Sigmoid colon (tissue), 7 donors: ENCODE measurements around the gene THBS2. TPM values are rescaled to one million over a fixed set of nuclear protein-coding genes. Genes with fewer than 3 reads are reported as not detected.
A peak's percentile ranks its signal among the peaks of the same experiment; 100 is the strongest.

ENCODE experiments used
- DNase-seq: peaks from one replicate; pipeline ENCODE4 v3.0.0-alpha.2; 2019
- H3K27ac ChIP-seq, 4 donors: fragments of 200-600 bp; sonication (generic); one replicate each; pipeline ENCODE4 v1.5.1; 2016 to 2019; ENCODE audit warnings: mild to moderate bottlenecking in 1 of 4
- H3K27me3 ChIP-seq, 3 donors: fragments of 200-600 bp; sonication (generic); one replicate each; pipeline ENCODE4 v1.5.1; 2019; ENCODE audit warnings: mild to moderate bottlenecking in 1 of 3
- H3K36me3 ChIP-seq, 4 donors: fragments of 200-600 bp; sonication (generic); one replicate each; pipeline ENCODE4 v1.5.1; 2016 to 2019
- H3K4me1 ChIP-seq, 4 donors: fragments of 200-600 bp; sonication (generic); one replicate each; pipeline ENCODE4 v1.5.1; 2017 to 2019
- H3K4me3 ChIP-seq, 4 donors: fragments of 200-600 bp; sonication (generic); one replicate each; pipeline ENCODE4 v1.5.1; 2017 to 2019; ENCODE audit warnings: mild to moderate bottlenecking in 2 of 4, moderate library complexity in 1 of 4
- H3K9me3 ChIP-seq, 4 donors: fragments of 200-600 bp in 3 of 4; sonication (generic) in 3 of 4; one replicate each; pipeline versions ENCODE4 v1.5.1 to v1.6.1; 2013 to 2019
- EP300 ChIP-seq, 4 donors: sonication (generic); formaldehyde crosslinking; IDR thresholded peaks; one replicate each; pipeline ENCODE4 v1.6.1; 2017; ENCODE audit warnings: antibody characterized with exemption in 4 of 4
- POLR2A ChIP-seq, 2 donors: fragments of 450-650 bp; IDR thresholded peaks; one replicate each; pipeline ENCODE4 v1.6.1; 2016; ENCODE audit warnings: antibody characterized with exemption in 2 of 2, mild to moderate bottlenecking in 2 of 2, moderate library complexity in 2 of 2
- POLR2AphosphoS5 ChIP-seq, 4 donors: sonication (generic); formaldehyde crosslinking; IDR thresholded peaks; one replicate each; pipeline ENCODE4 v1.6.1; 2017; ENCODE audit warnings: antibody characterized with exemption in 4 of 4
- WGBS, 2 donors: extraction: QIAGEN DNeasy Blood & Tissue Kit; methylation state at CpG; one replicate each; pipeline ENCODE4 v1.1.7; 2013; 5-methylcytosine and 5-hydroxymethylcytosine counted together
- intact Hi-C: fragments of 100-400 bp; cut with DNase I; formaldehyde crosslinking; loops from one replicate; pipeline ENCODE4 v1.15.1; 2023
- polyA plus RNA-seq, 3 donors: library from polyadenylated mRNA; stranded (reverse); fragments of 200-250 nt; gene quantifications; one replicate each; pipeline ENCODE4 v1.2.3, GENCODE V29; 2013
- total RNA-seq, 4 donors: library from RNA; depleted of rRNA; stranded (reverse); fragments of >200 nt; gene quantifications; one replicate each; pipeline ENCODE4 v1.1.0, GENCODE V29; 2016
- TF ChIP-seq, protein P1 (sequence below), 4 experiments: fragments of 450-650 bp in 3 of 4; fragments of 200-600 bp in 1 of 4; IDR thresholded peaks; one replicate each; pipeline ENCODE4 v1.5.1; 2016 to 2019; ENCODE audit warnings: antibody characterized with exemption in 4 of 4, mild to moderate bottlenecking in 3 of 4, moderate library complexity in 2 of 4
- donor health status: healthy with polysubstance abuse.
- donor health status: Bipolar disorder and iron deficiency.
- donor health status: healthy.

THBS2 gene
- total and polyA plus RNA-seq, 7 donors = 1.7 to 59.0 (median 37.6) TPM

DNA sequence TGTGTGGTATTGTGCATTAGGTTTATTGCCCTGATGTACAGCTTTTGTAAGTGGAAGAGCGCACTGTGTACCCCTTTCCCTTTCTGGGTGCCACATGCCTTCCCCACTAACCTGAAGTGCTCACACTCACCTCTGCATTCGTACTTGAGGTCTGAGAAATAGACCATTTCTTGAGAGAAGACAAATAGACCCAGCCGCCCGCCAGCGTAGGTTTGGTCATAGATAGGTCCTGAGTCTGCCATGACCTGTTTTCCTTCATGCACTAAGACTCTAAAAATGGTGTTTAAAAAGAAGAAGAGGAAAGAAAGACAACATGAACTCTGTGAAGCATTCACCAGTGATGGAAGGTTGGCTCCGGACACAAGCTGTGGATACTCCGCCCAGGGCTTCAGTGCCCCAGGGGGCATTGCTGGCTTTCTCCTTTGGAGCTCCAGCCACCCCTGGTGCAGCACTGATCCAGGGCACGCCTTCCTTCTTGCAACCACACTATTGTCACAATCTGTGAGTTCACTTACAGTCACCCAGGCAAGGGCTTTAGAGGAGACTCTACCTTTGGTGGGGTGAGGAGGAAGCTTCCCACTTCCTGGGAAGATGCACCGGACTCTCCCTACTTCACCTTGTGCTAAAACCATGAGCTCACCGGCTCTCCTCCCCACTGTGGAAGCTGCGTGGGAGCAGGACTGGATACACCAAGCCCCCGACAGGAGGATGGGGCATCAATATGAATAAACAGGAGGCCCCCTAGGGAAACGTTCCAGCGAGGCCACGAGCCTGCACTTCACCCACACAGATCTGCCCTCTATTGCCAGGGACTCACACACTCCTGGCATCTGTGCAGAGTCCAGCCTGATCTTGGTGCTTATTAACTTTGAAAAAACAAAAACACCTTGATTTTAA is 33.3 kb downstream of the THBS2 start:
- H3K27me3 ChIP-seq = no peaks in the 10 kb centered on the region
- WGBS, 2 donors = 80 to 87% methylated on average over 15 of the region's 15 CpGs
- H3K27ac ChIP-seq = no peak overlapping the region
- peaks cover 0 to 11% (median 11%) of the 10 kb centered on the region in 4 donors for H3K4me1 ChIP-seq
- intact Hi-C loops = no loop called here
- no peak overlapping the region for H3K4me3 ChIP-seq
- H3K36me3 ChIP-seq = peaks cover 0 to 49% (median 2%) of the 10 kb centered on the region in 4 donors
- no peaks in the 10 kb centered on the region for H3K9me3 ChIP-seq
- DNase-seq = peak; percentile 58
- TF ChIP-seq, protein P1, sequence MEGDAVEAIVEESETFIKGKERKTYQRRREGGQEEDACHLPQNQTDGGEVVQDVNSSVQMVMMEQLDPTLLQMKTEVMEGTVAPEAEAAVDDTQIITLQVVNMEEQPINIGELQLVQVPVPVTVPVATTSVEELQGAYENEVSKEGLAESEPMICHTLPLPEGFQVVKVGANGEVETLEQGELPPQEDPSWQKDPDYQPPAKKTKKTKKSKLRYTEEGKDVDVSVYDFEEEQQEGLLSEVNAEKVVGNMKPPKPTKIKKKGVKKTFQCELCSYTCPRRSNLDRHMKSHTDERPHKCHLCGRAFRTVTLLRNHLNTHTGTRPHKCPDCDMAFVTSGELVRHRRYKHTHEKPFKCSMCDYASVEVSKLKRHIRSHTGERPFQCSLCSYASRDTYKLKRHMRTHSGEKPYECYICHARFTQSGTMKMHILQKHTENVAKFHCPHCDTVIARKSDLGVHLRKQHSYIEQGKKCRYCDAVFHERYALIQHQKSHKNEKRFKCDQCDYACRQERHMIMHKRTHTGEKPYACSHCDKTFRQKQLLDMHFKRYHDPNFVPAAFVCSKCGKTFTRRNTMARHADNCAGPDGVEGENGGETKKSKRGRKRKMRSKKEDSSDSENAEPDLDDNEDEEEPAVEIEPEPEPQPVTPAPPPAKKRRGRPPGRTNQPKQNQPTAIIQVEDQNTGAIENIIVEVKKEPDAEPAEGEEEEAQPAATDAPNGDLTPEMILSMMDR (IDR thresholded peaks at IDR 0.05) = no peak
- no peak for TF ChIP-seq EP300 (IDR thresholded peaks at IDR 0.05)
- no peak for TF ChIP-seq POLR2A (IDR thresholded peaks at IDR 0.05)
- TF ChIP-seq POLR2AphosphoS5 (IDR thresholded peaks at IDR 0.05) = no peak

DNA sequence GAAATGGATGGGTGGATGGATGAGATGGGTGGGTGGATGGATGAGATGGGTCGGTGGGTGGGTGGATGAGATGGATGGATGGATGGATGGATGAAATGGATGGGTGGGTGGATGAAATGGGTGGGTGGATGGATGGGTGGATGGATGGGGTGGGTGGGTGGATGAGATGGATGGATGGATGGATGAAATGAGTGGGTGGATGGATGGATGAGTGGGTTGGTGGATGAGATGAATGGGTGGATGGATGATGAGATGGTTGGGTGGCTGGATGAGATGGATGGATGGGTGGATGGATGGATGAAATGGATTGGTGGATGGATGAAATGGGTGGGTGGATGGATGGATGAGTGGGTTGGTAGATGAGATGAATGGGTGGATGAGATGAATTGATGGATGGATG is 35.7 kb downstream of the THBS2 start:
- WGBS, 2 donors = 95% methylated on average over 1 of the region's 1 CpG; no CpG with 5 or more reads in 1 of the 2 donors
- Histone ChIP-seq H3K4me3 (no peak overlapping the region), H3K4me1 (peaks cover 0 to 34% (median 33%) of the 10 kb centered on the region in 4 donors), H3K27me3 (no peaks in the 10 kb centered on the region), H3K36me3 (peaks cover 0 to 37% (median 2%) of the 10 kb centered on the region in 4 donors), H3K9me3 (no peaks in the 10 kb centered on the region), H3K27ac (no peak overlapping the region)
- no peak for TF ChIP-seq POLR2AphosphoS5 (IDR thresholded peaks at IDR 0.05)
- TF ChIP-seq, protein P1 (IDR thresholded peaks at IDR 0.05) = no peak
- no peak for TF ChIP-seq POLR2A (IDR thresholded peaks at IDR 0.05)
- DNase-seq = no peak
- intact Hi-C loops = loop anchor here (10.0 kb wide), 3 partner anchors 263 to 583 kb away; no protein-coding TSS in a partner anchor

DNA sequence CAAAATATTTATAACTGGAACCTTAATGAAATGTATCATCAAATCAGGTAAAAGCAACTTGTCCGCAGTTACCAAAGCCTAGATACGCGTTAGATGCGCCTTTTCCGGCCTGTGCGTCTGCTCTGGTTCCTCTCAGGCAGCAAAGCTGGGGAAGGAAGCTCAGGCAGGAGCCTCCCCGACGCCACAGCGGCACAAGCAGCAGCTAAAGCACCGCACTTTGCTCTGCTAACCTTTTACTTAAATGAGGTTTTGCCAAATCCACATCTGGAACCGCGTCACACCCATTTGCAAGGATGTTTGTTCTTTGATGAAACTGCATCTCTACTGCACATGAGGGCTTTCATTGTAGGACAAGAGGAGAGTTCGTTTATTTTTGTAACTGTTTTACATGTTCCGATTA is 36.8 kb downstream of the THBS2 start:
- H3K4me3 ChIP-seq = no peak overlapping the region
- H3K27me3 ChIP-seq = no peaks in the 10 kb centered on the region
- no peaks in the 10 kb centered on the region for H3K9me3 ChIP-seq
- TF ChIP-seq POLR2A (IDR thresholded peaks at IDR 0.05) (no peak), EP300 (IDR thresholded peaks at IDR 0.05) (no peak), POLR2AphosphoS5 (IDR thresholded peaks at IDR 0.05) (no peak)
- TF ChIP-seq, protein P1 (IDR thresholded peaks at IDR 0.05) = no peak
- H3K27ac ChIP-seq = peak overlapping the region in 3 of 4 donors; percentile 17 to 97 (median 94)
- peak; percentile 78 for DNase-seq
- H3K36me3 ChIP-seq = peaks cover 0 to 30% (median 2%) of the 10 kb centered on the region in 4 donors
- 90 to 91% methylated on average over 14 of the region's 14 CpGs for WGBS, 2 donors
- intact Hi-C loops = loop anchor here (10.0 kb wide), 3 partner anchors 262 to 582 kb away; no protein-coding TSS in a partner anchor
- peaks cover 0 to 41% (median 37%) of the 10 kb centered on the region in 4 donors for H3K4me1 ChIP-seq

DNA sequence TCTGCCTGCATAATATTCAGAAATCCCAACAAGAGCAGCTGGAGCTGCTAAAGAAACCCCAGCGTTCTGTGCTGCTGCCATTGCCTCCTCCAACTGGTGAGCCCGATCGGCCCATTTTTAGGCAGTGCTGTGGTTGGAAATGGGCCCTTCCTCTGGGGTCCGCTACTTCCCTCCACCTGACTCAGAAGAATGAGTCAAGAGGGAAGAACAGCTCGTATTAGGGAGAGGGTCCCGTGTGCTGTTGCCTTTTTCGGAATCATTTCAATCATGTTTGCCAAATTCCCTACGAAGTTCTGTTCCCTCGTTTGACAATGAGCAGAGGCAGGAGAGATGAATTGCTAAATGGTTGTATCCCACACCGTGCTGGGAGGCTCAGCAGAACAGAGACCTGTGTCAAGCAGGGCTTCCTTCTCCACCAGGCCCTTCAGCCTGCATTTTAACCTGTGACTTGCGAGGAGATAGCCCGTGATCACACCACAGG is 38.4 kb downstream of the THBS2 start:
- intact Hi-C loops = loop anchor here (2.0 to 10.0 kb wide), 5 partner anchors 38 to 580 kb away; partner anchors contain the start of gene THBS2
- H3K4me3 ChIP-seq = peak overlapping the region in 1 of 4 donors; percentile 18
- 71 to 85% methylated on average over 12 of the region's 12 CpGs for WGBS, 2 donors
- TF ChIP-seq, protein P1 (IDR thresholded peaks at IDR 0.05) = no peak
- no peak for TF ChIP-seq EP300 (IDR thresholded peaks at IDR 0.05)
- TF ChIP-seq POLR2A (IDR thresholded peaks at IDR 0.05) = no peak
- TF ChIP-seq POLR2AphosphoS5 (IDR thresholded peaks at IDR 0.05) = peak; percentile 61 to 83 (median 72)
- H3K4me1 ChIP-seq = peaks cover 0 to 41% (median 37%) of the 10 kb centered on the region in 4 donors
- H3K27ac ChIP-seq = peak overlapping the region; percentile 86 to 97 (median 90)
- H3K36me3 ChIP-seq = peaks cover 0 to 15% (median 0%) of the 10 kb centered on the region in 4 donors
- DNase-seq = peak; percentile 78
- no peaks in the 10 kb centered on the region for H3K27me3 ChIP-seq
- H3K9me3 ChIP-seq = no peaks in the 10 kb centered on the region
